Measurements from ENCODE around the gene ZCCHC24.

Gene ZCCHC24

GRCh38 chr10:79415736-79416577 is 29.5 kb downstream of the ZCCHC24 start:
- no peak for TF ChIP-seq CTCF (IDR thresholded peaks at IDR 0.05; ENCODE audit: low read depth, low read length)
- no peak overlapping the region for H3K4me3 ChIP-seq (ENCODE audit: low read depth, low read length)

GRCh38 chr10:79414714-79415113 is 30.7 kb downstream of the ZCCHC24 start:
- no peak overlapping the region for H3K4me3 ChIP-seq (ENCODE audit: low read depth, low read length)
- no peak for TF ChIP-seq CTCF (IDR thresholded peaks at IDR 0.05; ENCODE audit: low read depth, low read length)

- no peak for TF ChIP-seq CTCF (IDR thresholded peaks at IDR 0.05; ENCODE audit: low read depth, low read length)
- no peak overlapping the region for H3K4me3 ChIP-seq (ENCODE audit: low read depth, low read length)
Measured at GRCh38 chr10:79413196-79413595, 32.2 kb downstream of the ZCCHC24 start.

- no peak overlapping the region for H3K4me3 ChIP-seq (ENCODE audit: low read depth, low read length)
- TF ChIP-seq CTCF (IDR thresholded peaks at IDR 0.05; ENCODE audit: low read depth, low read length) = no peak
Measured at GRCh38 chr10:79412516-79412915, 32.9 kb downstream of the ZCCHC24 start.

- H3K4me3 ChIP-seq (ENCODE audit: low read depth, low read length) = no peak overlapping the region
- no peak for TF ChIP-seq CTCF (IDR thresholded peaks at IDR 0.05; ENCODE audit: low read depth, low read length)
Measured at GRCh38 chr10:79411546-79412495, 33.6 kb downstream of the ZCCHC24 start.

GRCh38 chr10:79410315-79411094 is 34.9 kb downstream of the ZCCHC24 start:
- TF ChIP-seq CTCF (IDR thresholded peaks at IDR 0.05; ENCODE audit: low read depth, low read length) = no peak
- no peak overlapping the region for H3K4me3 ChIP-seq (ENCODE audit: low read depth, low read length)

All from WI38 (cell line).